ENCODE measurements around the gene BSCL2.
"Not testable (repeated sequence)": the region's sequence is repeated elsewhere in the genome, so short reads cannot be mapped to it uniquely, and the experiment has no call there.

Gene BSCL2

GRCh38 chr11:62664405-62665074 is 42.7 kb downstream of the BSCL2 start:
- FAIRE-seq, result no peak
- DNase-seq (ENCODE audit: low spot score), result peak; percentile 40

GRCh38 chr11:62656796-62657429 is 50.3 kb downstream of the BSCL2 start:
- FAIRE-seq (no peak), DNase-seq (ENCODE audit: low spot score) (no peak)

GRCh38 chr11:62654297-62654696 is 52.9 kb downstream of the BSCL2 start:
- DNase-seq (ENCODE audit: low spot score), result no peak
- no peak for FAIRE-seq

GRCh38 chr11:62652161-62653006 is 54.8 kb downstream of the BSCL2 start:
- DNase-seq (ENCODE audit: low spot score) (no peak), FAIRE-seq (no peak)

- not testable (repeated sequence) for FAIRE-seq; DNase-seq (ENCODE audit: low spot score)
Measured at GRCh38 chr11:62650283-62650682, 56.9 kb downstream of the BSCL2 start.

GRCh38 chr11:62649486-62649885 is 57.7 kb downstream of the BSCL2 start:
- DNase-seq (ENCODE audit: low spot score) (no peak), FAIRE-seq (no peak)

- DNase-seq (ENCODE audit: low spot score), result no peak
- no peak for FAIRE-seq
Measured at GRCh38 chr11:62648967-62649364, 58.3 kb downstream of the BSCL2 start.

- FAIRE-seq (no peak), DNase-seq (ENCODE audit: low spot score) (no peak)
Measured at GRCh38 chr11:62648185-62648966, 58.8 kb downstream of the BSCL2 start.

- DNase-seq (ENCODE audit: low spot score), result no peak
- no peak for FAIRE-seq
Measured at GRCh38 chr11:62647609-62648005, 59.6 kb downstream of the BSCL2 start.

- DNase-seq (ENCODE audit: low spot score), result no peak
- FAIRE-seq, result no peak
Measured at GRCh38 chr11:62646825-62647608, 60.2 kb downstream of the BSCL2 start.

- FAIRE-seq, result peak; percentile 75
- peak; percentile 89 for DNase-seq (ENCODE audit: low spot score)
Measured at GRCh38 chr11:62645946-62646824, 61.0 kb downstream of the BSCL2 start, which contains the start of gene GANAB. Gene GANAB, minus strand, starts transcription at chr11:62646613. Its CDS starts 14 bp downstream, at chr11:62646599.

GRCh38 chr11:62645671-62645945 is 61.6 kb downstream of the BSCL2 start:
- FAIRE-seq (no peak), DNase-seq (ENCODE audit: low spot score) (no peak)

- no peak for FAIRE-seq
- DNase-seq (ENCODE audit: low spot score), result no peak
Measured at GRCh38 chr11:62644220-62644619, 63.0 kb downstream of the BSCL2 start.

All from RCC 7860 (cell line).